Omental fat pad (tissue), 4 donors: Measurements from ENCODE around the gene OR51A4. TPM values are rescaled to one million over a fixed set of nuclear protein-coding genes. Genes with fewer than 3 reads are reported as not detected.
"Not testable (repeated sequence)": the region's sequence is repeated elsewhere in the genome, so short reads cannot be mapped to it uniquely, and the experiment has no call there.

Experiments used
- ATAC-seq: fragments of 150-250 bp; one replicate; pipeline ENCODE4 v1.9.1; 2016; ENCODE audit warnings: mild to moderate bottlenecking, moderate library complexity; ENCODE audit not compliant: low FRiP score
- DNase-seq: peaks from one replicate; pipeline ENCODE4 v3.0.0-alpha.2; 2019; ENCODE audit warnings: low spot score
- total RNA-seq, 4 donors: library from RNA; depleted of rRNA; stranded (reverse); fragments of >200 nt; gene quantifications; one replicate each; pipeline ENCODE4 v1.1.0, GENCODE V29; 2016
- TF ChIP-seq, protein P1 (sequence below), 3 donors: fragments of 450-650 bp; IDR thresholded peaks; one replicate each; pipeline ENCODE4 v1.5.1; 2016 to 2017; ENCODE audit warnings: antibody characterized with exemption in 3 of 3, mild to moderate bottlenecking in 3 of 3, moderate library complexity in 2 of 3

The OR51A4 gene
- total RNA-seq, 4 donors from 2014 or later = not detected

- no peak for DNase-seq
- TF ChIP-seq, protein P1, sequence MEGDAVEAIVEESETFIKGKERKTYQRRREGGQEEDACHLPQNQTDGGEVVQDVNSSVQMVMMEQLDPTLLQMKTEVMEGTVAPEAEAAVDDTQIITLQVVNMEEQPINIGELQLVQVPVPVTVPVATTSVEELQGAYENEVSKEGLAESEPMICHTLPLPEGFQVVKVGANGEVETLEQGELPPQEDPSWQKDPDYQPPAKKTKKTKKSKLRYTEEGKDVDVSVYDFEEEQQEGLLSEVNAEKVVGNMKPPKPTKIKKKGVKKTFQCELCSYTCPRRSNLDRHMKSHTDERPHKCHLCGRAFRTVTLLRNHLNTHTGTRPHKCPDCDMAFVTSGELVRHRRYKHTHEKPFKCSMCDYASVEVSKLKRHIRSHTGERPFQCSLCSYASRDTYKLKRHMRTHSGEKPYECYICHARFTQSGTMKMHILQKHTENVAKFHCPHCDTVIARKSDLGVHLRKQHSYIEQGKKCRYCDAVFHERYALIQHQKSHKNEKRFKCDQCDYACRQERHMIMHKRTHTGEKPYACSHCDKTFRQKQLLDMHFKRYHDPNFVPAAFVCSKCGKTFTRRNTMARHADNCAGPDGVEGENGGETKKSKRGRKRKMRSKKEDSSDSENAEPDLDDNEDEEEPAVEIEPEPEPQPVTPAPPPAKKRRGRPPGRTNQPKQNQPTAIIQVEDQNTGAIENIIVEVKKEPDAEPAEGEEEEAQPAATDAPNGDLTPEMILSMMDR (IDR thresholded peaks at IDR 0.05) = no peak
- ATAC-seq = no peak
Measured at GRCh38 chr11:4962816-4963215, 15.4 kb upstream of the OR51A4 start.

DNA sequence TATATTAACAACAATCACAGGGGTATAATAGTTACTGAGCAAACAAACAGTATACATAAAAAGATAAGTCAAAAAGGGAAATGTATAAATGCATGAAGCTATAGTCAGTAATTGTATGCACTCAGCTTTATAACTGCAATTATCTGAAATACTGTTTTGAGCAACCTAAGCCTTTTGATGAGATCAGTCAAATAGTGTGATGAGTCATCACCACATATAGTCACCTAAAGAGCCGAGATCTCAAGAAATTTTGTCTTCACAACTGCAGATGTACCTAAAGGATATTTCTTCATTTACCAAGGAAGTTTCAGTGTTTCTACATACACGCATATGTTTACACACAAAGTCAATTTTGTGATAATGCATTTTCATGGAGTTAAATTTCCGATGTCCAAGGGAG is 13.5 kb upstream of the OR51A4 start:
- DNase-seq = no peak
- TF ChIP-seq, protein P1 (IDR thresholded peaks at IDR 0.05) = no peak
- no peak for ATAC-seq

- TF ChIP-seq, protein P1 (IDR thresholded peaks at IDR 0.05) = no peak
- ATAC-seq = no peak
- DNase-seq = no peak
Measured at GRCh38 chr11:4957396-4957795, 10.0 kb upstream of the OR51A4 start.

DNA sequence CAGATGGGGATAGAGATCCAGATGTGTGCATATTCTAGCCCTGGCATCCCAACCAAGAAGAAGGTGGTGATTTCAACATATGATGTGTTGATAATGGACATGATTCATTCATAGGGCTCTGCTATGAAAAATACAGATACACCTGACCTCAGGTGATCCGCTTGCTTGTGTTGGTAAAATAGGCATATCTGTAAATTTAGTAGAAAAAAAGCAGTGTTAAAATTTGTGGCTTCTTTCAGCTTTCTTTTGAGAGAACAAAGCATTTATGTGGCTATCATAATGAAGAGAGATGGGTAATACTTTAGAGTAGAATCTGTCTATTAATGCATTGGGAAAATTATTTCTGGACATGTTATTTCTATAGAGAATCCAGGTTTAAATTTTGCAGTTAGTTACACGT is 8.2 kb upstream of the OR51A4 start, which contains the start of gene OR51A2:
TSS of gene OR51A2 (minus strand) at position 101 of the 400 bp plus-strand sequence. CDS start at position 101, 0 bp downstream.
- ATAC-seq, DNase-seq: not testable (repeated sequence)

- DNase-seq (no peak), ATAC-seq (no peak)
- TF ChIP-seq, protein P1 (IDR thresholded peaks at IDR 0.05) = no peak
Measured at GRCh38 chr11:4936745-4937144, 10.7 kb downstream of the OR51A4 start.

GRCh38 chr11:4932751-4933150 is 14.7 kb downstream of the OR51A4 start:
- DNase-seq (no peak), ATAC-seq (no peak)
- TF ChIP-seq, protein P1 (IDR thresholded peaks at IDR 0.05) = no peak

GRCh38 chr11:4926608-4927007 is 20.8 kb downstream of the OR51A4 start:
- ATAC-seq (no peak), DNase-seq (no peak)
- TF ChIP-seq, protein P1 (IDR thresholded peaks at IDR 0.05) = no peak

- ATAC-seq = no peak
- TF ChIP-seq, protein P1 (IDR thresholded peaks at IDR 0.05) = no peak
- no peak for DNase-seq
Measured at GRCh38 chr11:4924239-4924638, 23.2 kb downstream of the OR51A4 start, which contains the start of gene OR51G1. Gene OR51G1 (minus strand): TSS chr11:4924339. CDS start chr11:4924339, 0 bp downstream.
